GM12878 (cell line): Measurements from ENCODE around the gene OR9Q1. TPM values are rescaled to one million over a fixed set of nuclear protein-coding genes. Genes with fewer than 3 reads are reported as not detected.

ENCODE experiments used
- ATAC-seq: fragments of 200-7000 bp; cut with Tn5 transposase; 3 replicates; pipeline ENCODE4 v1.9.1; 2020; ENCODE audit warnings: mild to moderate bottlenecking, moderate library complexity
- BruUV-seq: library from RNA; stranded (reverse); fragments of 400-500 nt; replicated peaks from 2 replicates; lab custom pipeline; 2021; lab: Mats Ljungman, UMichigan
- CTCF ChIA-PET: fragments of 300-600 bp; sonication (Branson Sonifier 250); formaldehyde crosslinking; extraction: SDS; loops from one replicate; lab custom pipeline; 2021; ENCODE audit warnings: inconsistent platforms; lab: Yijun Ruan, JAX
- POLR2A ChIA-PET: fragments of 350-600 bp; formaldehyde crosslinking; extraction: SDS; loops from one replicate; lab custom pipeline; 2021; ENCODE audit warnings: inconsistent platforms; lab: Charles Lee
- RAD21 ChIA-PET: fragments of 300-600 bp; sonication (Branson Sonifier 250); formaldehyde crosslinking; loops from one replicate; lab custom pipeline; 2023; ENCODE audit warnings: antibody characterized with exemption; ENCODE audit not compliant: unreplicated experiment; lab: Charles Lee
- SMC1A ChIA-PET: fragments of 300-600 bp; sonication (Branson Sonifier 250); formaldehyde crosslinking; loops from one replicate; lab custom pipeline; 2023; ENCODE audit not compliant: unreplicated experiment, uncharacterized antibody; lab: Charles Lee
- DNase-seq: peaks from one replicate; pipeline ENCODE4 v3.0.0-alpha.2; 2011; ENCODE audit warnings: low read depth, low spot score
- FAIRE-seq: peaks from 3 replicates; lab custom pipeline; 2011; peaks lifted over from hg19 to GRCh38; lab: Jason Lieb, UNC
- H2AFZ ChIP-seq: 2 replicates; pipeline ENCODE4 v1.6.0; 2011; ENCODE audit warnings: low read depth, low read length, control low read depth; ENCODE audit not compliant: control insufficient read depth
- H3K27ac ChIP-seq: 2 replicates; pipeline ENCODE4 v1.5.1; 2011; ENCODE audit warnings: control low read depth; ENCODE audit not compliant: control insufficient read depth, insufficient read depth
- H3K27me3 ChIP-seq, 2 experiments: replicated peaks in 1 of 2; 2 replicates each; pipeline versions ENCODE4 v1.6.0 to v1.6.1; 2011; ENCODE audit warnings: low read length in 1 of 2; ENCODE audit not compliant: control insufficient read depth in 2 of 2, insufficient read depth in 2 of 2
- H3K36me3 ChIP-seq, 2 experiments: 2 replicates each; pipeline ENCODE4 v1.5.1; 2011; ENCODE audit warnings: low read length in 1 of 2; ENCODE audit not compliant: control insufficient read depth in 2 of 2, insufficient read depth in 2 of 2
- H3K4me1 ChIP-seq: 2 replicates; pipeline ENCODE4 v1.6.1; 2011; ENCODE audit warnings: mild to moderate bottlenecking, low read length, moderate library complexity, mixed read lengths; ENCODE audit not compliant: control insufficient read depth, insufficient read depth
- H3K4me2 ChIP-seq: 2 replicates; pipeline ENCODE4 v1.6.0; 2011; ENCODE audit warnings: control low read depth; ENCODE audit not compliant: control insufficient read depth, insufficient read depth
- H3K4me3 ChIP-seq: fragments of 200-600 bp; sonication (generic); 2 replicates; pipeline ENCODE4 v1.5.1; 2016
- H3K79me2 ChIP-seq: 2 replicates; pipeline ENCODE4 v1.6.0; 2011; ENCODE audit warnings: low read length; ENCODE audit not compliant: control insufficient read depth, insufficient read depth
- H3K9ac ChIP-seq: 2 replicates; pipeline ENCODE4 v1.8.0; 2011; ENCODE audit warnings: low read length, control low read depth, mixed read lengths; ENCODE audit not compliant: control insufficient read depth, insufficient read depth
- H3K9me3 ChIP-seq: replicated peaks from 3 replicates; pipeline ENCODE4 v1.5.1; 2011; ENCODE audit warnings: mild to moderate bottlenecking, low read length; ENCODE audit not compliant: control insufficient read depth, insufficient read depth
- H4K20me1 ChIP-seq: 2 replicates; pipeline ENCODE4 v1.6.0; 2011; ENCODE audit not compliant: control insufficient read depth, insufficient read depth
- ATF2 ChIP-seq: IDR thresholded peaks from 2 replicates; pipeline ENCODE4 v1.6.1; 2012; ENCODE audit warnings: low read length, inconsistent platforms
- BCL11A ChIP-seq: IDR thresholded peaks from 2 replicates; pipeline ENCODE4 v1.6.1; 2011; ENCODE audit warnings: low read depth, low read length
- BMI1 ChIP-seq: fragments of 450-650 bp; IDR thresholded peaks from 2 replicates; pipeline ENCODE4 v1.6.1; 2016; ENCODE audit warnings: mild to moderate bottlenecking, moderate library complexity, borderline replicate concordance
- CHD1 ChIP-seq: IDR thresholded peaks from 2 replicates; pipeline ENCODE4 v1.6.1; 2012; ENCODE audit warnings: low read depth, low read length, improper control_type of control experiment
- CTCF ChIP-seq, 3 experiments: IDR thresholded peaks in 2 of 3; conservative IDR thresholded peaks in 1 of 3; 2 replicates each; pipeline ENCODE4 v1.5.1; 2011; ENCODE audit warnings: low read depth in 3 of 3, low read length in 3 of 3, mild to moderate bottlenecking in 3 of 3, control low read depth in 2 of 3, moderate library complexity in 2 of 3, inconsistent platforms in 1 of 3, mixed read lengths in 1 of 3; ENCODE audit not compliant: control insufficient read depth in 2 of 3, insufficient read depth in 1 of 3; ENCODE audit errors: extremely low read depth in 1 of 3
- EZH2 ChIP-seq: IDR thresholded peaks from 2 replicates; pipeline ENCODE4 v1.6.1; 2012; ENCODE audit warnings: low read depth, mild to moderate bottlenecking, control low read depth, inconsistent platforms, low read length, borderline replicate concordance; ENCODE audit not compliant: control insufficient read depth
- MYC ChIP-seq: IDR thresholded peaks from 2 replicates; pipeline ENCODE4 v1.6.1; 2011; ENCODE audit warnings: mild to moderate bottlenecking, low read length, moderate library complexity, inconsistent platforms; ENCODE audit not compliant: insufficient read depth, insufficient replicate concordance, insufficient read length, severe bottlenecking
- NFXL1 ChIP-seq: fragments of 450-650 bp; IDR thresholded peaks from 2 replicates; pipeline ENCODE4 v1.6.1; 2017; ENCODE audit warnings: antibody characterized with exemption, mild to moderate bottlenecking, borderline replicate concordance
- NFYB ChIP-seq: IDR thresholded peaks from 2 replicates; pipeline ENCODE4 v1.6.1; 2011; ENCODE audit warnings: low read depth, mild to moderate bottlenecking, low read length, improper control_type of control experiment, moderate library complexity; ENCODE audit not compliant: insufficient read depth
- PKNOX1 ChIP-seq: fragments of 450-650 bp; IDR thresholded peaks from 2 replicates; pipeline ENCODE4 v1.6.1; 2016; ENCODE audit warnings: mild to moderate bottlenecking
- RB1 ChIP-seq: fragments of 450-650 bp; formaldehyde crosslinking; IDR thresholded peaks from 2 replicates; pipeline ENCODE4 v1.6.1; 2017; ENCODE audit warnings: mild to moderate bottlenecking, borderline replicate concordance
- SKIL ChIP-seq: fragments of 450-650 bp; IDR thresholded peaks from 2 replicates; pipeline ENCODE4 v1.6.1; 2017; ENCODE audit warnings: mild to moderate bottlenecking, low read depth, inconsistent platforms; ENCODE audit not compliant: poor library complexity, severe bottlenecking
- SMC3 ChIP-seq: IDR thresholded peaks from 2 replicates; pipeline ENCODE4 v1.6.1; 2011; ENCODE audit warnings: low read length, improper control_type of control experiment, borderline replicate concordance
- TARDBP ChIP-seq: IDR thresholded peaks from 2 replicates; pipeline ENCODE4 v1.6.1; 2016; ENCODE audit warnings: borderline replicate concordance
- TCF3 ChIP-seq: IDR thresholded peaks from 2 replicates; pipeline ENCODE4 v1.6.1; 2012; ENCODE audit warnings: low read depth, mild to moderate bottlenecking, low read length, borderline replicate concordance; ENCODE audit not compliant: insufficient read depth
- USF1 ChIP-seq: IDR thresholded peaks from 2 replicates; pipeline ENCODE4 v1.6.1; 2011; ENCODE audit warnings: borderline replicate concordance, low read depth, mild to moderate bottlenecking, moderate library complexity, mixed read lengths, low read length; ENCODE audit not compliant: insufficient read depth; ENCODE audit errors: extremely low read length
- YBX1 ChIP-seq: fragments of 450-650 bp; IDR thresholded peaks from 2 replicates; pipeline ENCODE4 v1.6.1; 2016; ENCODE audit warnings: antibody characterized with exemption
- ZBED1 ChIP-seq: IDR thresholded peaks from 2 replicates; pipeline ENCODE4 v1.6.1; 2016; ENCODE audit warnings: borderline replicate concordance
- WGBS: methylation state at CpG from one replicate; pipeline ENCODE4 v1.1.6; 2016; ENCODE audit warnings: low lambda C conversion rate; ENCODE audit not compliant: insufficient replicate concordance, insufficient coverage; ENCODE audit errors: missing lambda C conversion rate; 5-methylcytosine and 5-hydroxymethylcytosine counted together
- in situ Hi-C: fragments of 300-500 bp; cut with MboI; formaldehyde crosslinking; loops from 9 replicates; pipeline ENCODE4 v1.14.3; 2018; ENCODE audit warnings: mixed read lengths
- intact Hi-C: fragments of 100-400 bp; cut with micrococcal nuclease; formaldehyde crosslinking; loops from one replicate; pipeline ENCODE4 v1.14.2; 2022; ENCODE audit not compliant: unreplicated experiment
- polyA plus RNA-seq, 11 experiments: library from polyadenylated mRNA; depleted of rRNA in 4 of 11; unstranded in 6 of 11; stranded (reverse) in 5 of 11; fragments of >200 nt; fragmentation: Nextera tagmentation in 4 of 11; fragmentation: Illumina TruSeq in 1 of 11; extraction: Ambion mirVana in 4 of 11; extraction: Trizol in 1 of 11; gene quantifications; 1 replicate in 1 of 11; 2 replicates in 10 of 11; pipeline versions ENCODE4 v1.2.1 to v1.2.3, GENCODE V29; 2011 to 2016; ENCODE audit warnings: inconsistent platforms in 2 of 11, missing spikeins in 2 of 11, low read depth in 1 of 11
- total RNA-seq, 4 experiments: library from RNA; depleted of rRNA in 3 of 4; stranded (reverse); fragments of >200 nt in 3 of 4; fragmentation: Illumina TruSeq in 1 of 4; extraction: Trizol in 1 of 4; gene quantifications; 2 replicates each; pipeline versions ENCODE4 v1.2.1 to v1.2.3, GENCODE V29; 2013 to 2021

OR9Q1 gene
- total and polyA plus RNA-seq, 10 of the 15 experiments (the other 5 are each of a cell fraction or from before 2014, with no cell fraction given): not detected

GRCh38 chr11:58186938-58187337 lies 163.3 kb downstream of the OR9Q1 start:
- WGBS: 54% methylated on average over 4 of the region's 4 CpGs
- Histone ChIP-seq H3K4me3 (no peak overlapping the region), H3K4me1 (no peaks in the 10 kb centered on the region), H3K79me2 (no peaks in the 10 kb centered on the region), H3K27me3 (no peaks in the 10 kb centered on the region), H3K9ac (no peak overlapping the region), H4K20me1 (no peaks in the 10 kb centered on the region), H3K9me3 (no peaks in the 10 kb centered on the region), H3K4me2 (no peak overlapping the region), H2AFZ (no peak overlapping the region), H3K36me3 (no peaks in the 10 kb centered on the region), H3K27ac (no peak overlapping the region)
- no peak for ATAC-seq
- ChIA-PET SMC1A (no interaction called here), POLR2A (no interaction called here), RAD21 (no interaction called here), CTCF (no interaction called here)
- in situ Hi-C loops: no loop called here
- no peak for FAIRE-seq
- intact Hi-C loops: no loop called here
- DNase-seq: no peak
- BruUV-seq: no TSS peak
- no peak for TF ChIP-seq PKNOX1
- TF ChIP-seq SKIL: no peak
- no peak for TF ChIP-seq BMI1
- TF ChIP-seq TARDBP: no peak
- no peak for TF ChIP-seq TCF3
- no peak for TF ChIP-seq BCL11A
- no peak for TF ChIP-seq ZBED1
- no peak for TF ChIP-seq NFYB
- TF ChIP-seq MYC: no peak
- TF ChIP-seq NFXL1: no peak
- no peak for TF ChIP-seq SMC3
- no peak for TF ChIP-seq CTCF (IDR thresholded peaks at IDR 0.05 in 2 of 3, conservative IDR thresholded peaks at IDR 0.05 in 1 of 3; ENCODE audit: control insufficient read depth in 2 of 3, extremely low read depth in 1 of 3, insufficient read depth in 1 of 3, low read depth in 3 of 3, low read length in 3 of 3)
- TF ChIP-seq USF1: no peak
- TF ChIP-seq EZH2: no peak
- no peak for TF ChIP-seq CHD1
- no peak for TF ChIP-seq YBX1
- TF ChIP-seq RB1: no peak
- no peak for TF ChIP-seq ATF2
